ENCODE results near the gene GCSH.

The GCSH gene

DNA sequence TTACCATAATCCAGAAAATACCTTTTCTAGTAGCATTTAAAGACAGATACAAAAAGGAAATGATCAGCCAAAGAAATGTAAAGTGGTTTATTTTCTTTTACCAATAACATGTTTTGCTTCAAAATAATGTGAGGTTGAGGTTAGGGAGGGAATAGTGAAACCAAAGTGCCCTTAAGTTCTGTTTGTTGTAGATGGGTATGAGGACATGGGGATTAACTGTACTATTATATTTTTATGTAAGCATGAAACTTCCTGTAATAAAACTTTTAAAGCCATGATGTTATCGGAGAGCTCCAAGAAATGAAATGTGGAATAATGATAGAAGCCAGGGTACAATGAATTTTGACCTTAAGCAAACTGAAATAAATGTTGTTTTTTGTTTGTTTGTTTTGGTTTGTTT lies 29.0 kb downstream of the GCSH start:
- no peak for DNase-seq (ENCODE audit: extremely low read depth, low read depth)
- TF ChIP-seq, protein P1, sequence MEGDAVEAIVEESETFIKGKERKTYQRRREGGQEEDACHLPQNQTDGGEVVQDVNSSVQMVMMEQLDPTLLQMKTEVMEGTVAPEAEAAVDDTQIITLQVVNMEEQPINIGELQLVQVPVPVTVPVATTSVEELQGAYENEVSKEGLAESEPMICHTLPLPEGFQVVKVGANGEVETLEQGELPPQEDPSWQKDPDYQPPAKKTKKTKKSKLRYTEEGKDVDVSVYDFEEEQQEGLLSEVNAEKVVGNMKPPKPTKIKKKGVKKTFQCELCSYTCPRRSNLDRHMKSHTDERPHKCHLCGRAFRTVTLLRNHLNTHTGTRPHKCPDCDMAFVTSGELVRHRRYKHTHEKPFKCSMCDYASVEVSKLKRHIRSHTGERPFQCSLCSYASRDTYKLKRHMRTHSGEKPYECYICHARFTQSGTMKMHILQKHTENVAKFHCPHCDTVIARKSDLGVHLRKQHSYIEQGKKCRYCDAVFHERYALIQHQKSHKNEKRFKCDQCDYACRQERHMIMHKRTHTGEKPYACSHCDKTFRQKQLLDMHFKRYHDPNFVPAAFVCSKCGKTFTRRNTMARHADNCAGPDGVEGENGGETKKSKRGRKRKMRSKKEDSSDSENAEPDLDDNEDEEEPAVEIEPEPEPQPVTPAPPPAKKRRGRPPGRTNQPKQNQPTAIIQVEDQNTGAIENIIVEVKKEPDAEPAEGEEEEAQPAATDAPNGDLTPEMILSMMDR (IDR thresholded peaks at IDR 0.05; ENCODE audit: low read depth, low read length) = no peak

DNA sequence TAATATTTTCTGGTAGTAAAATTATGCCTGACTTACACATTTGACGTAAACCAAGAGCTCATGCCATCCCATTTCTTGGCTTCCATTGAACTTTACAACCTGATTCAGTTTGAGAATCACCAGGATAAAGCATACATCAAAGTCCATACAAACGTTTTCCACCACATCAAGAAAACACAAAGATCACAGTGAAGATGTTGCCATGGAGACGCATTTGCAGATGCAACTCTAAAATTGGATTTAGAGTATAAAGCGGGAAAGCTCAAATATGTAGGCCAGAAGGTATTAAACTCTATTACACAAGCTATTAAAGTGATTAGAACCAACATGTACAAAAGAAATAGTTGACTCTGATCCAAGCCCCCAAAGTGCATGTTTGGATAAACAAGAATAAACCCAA lies 29.5 kb downstream of the GCSH start:
- TF ChIP-seq, protein P1 (IDR thresholded peaks at IDR 0.05; ENCODE audit: low read depth, low read length) = no peak
- DNase-seq (ENCODE audit: extremely low read depth, low read depth) = no peak

DNA sequence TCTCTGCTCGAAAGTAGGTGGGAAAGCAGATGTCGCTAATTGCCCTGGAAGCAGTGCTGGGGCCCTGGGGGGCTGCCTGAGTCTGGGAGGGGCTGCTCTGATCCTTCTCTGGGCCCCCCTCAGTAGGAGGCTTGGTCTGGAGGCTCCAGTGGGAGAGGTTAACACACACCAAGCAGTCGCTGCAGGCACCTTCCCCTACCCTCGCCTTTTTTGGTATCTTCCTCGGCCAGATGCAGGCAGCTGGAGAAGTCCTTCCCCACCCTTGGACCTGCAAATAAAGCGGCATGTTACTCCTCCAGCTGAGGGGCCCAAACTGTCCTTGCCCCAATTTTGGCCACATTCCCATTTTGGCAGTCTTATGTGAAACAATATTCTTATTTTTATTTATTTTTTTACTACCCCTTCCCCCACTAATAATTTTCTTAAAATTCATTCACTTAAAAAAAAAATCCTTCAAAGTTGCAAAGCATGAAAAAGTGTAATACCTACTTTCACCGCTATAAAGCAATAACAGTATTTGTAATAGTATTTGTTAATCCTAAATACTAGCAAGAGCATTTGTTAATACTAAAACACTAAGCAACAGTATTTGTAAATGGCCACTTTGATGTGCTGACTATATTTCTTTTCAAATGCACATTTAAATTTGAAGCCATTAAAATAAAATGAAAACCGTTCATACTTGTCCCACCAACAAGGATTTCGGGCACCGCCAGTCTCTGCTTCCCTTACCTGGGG lies 34.2 kb downstream of the GCSH start:
- DNase-seq (ENCODE audit: extremely low read depth, low read depth) = no peak
- TF ChIP-seq, protein P1 (IDR thresholded peaks at IDR 0.05; ENCODE audit: low read depth, low read length) = no peak

DNA sequence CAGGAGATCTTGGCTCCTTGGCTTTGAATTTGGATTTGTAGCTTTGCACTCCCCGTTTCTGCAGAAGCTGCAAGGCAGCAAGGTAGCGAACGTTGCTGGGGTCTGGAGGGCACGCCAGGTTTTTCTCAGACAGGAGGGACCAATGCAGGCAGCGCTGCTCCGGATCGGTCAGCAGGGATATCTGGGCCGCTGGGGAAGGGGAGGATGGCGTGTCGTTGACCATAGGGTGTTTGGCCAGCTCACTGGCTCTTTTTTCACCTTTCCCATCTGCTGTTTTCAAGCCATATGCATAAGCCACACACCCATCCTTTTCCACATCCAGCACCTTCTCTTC lies 34.9 kb downstream of the GCSH start:
- TF ChIP-seq, protein P1 (IDR thresholded peaks at IDR 0.05; ENCODE audit: low read depth, low read length) = no peak
- DNase-seq (ENCODE audit: extremely low read depth, low read depth) = no peak

DNA sequence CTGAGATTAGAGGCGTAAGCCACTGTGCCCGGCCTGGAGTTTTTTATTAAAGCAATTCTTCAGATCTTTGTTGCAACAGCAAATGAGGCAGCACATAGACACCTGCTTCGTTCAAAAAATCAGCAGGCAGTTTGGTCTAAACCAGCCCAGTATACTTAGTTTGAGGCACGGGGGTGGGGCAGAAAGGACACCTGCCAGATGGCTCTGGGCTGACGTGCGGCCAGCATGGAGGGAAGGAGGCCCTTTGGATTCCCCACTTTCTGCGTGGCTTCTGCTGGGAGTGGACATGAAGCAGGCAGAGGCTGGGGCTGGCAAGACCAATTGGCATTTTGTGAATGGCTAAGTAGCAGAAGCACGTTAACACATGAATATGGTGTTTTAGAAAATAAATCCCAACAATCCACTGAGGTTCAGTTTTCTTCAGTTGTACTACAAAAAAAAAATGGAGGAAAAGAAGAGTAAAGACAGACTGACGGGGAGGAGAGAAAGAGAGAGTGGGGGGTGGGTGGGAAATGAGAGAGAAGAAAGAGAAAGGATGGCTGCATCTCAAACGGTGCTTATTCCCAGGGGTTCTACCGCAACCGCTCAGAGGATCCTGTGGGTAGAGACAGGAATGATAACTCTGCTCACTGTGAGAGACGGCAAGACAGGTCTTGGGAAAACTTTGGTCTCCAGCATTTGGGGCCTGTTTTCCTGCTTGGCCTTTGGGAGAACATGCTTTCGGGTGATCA lies 35.5 kb downstream of the GCSH start:
- TF ChIP-seq, protein P1 (IDR thresholded peaks at IDR 0.05; ENCODE audit: low read depth, low read length) = no peak
- no peak for DNase-seq (ENCODE audit: extremely low read depth, low read depth)

DNA sequence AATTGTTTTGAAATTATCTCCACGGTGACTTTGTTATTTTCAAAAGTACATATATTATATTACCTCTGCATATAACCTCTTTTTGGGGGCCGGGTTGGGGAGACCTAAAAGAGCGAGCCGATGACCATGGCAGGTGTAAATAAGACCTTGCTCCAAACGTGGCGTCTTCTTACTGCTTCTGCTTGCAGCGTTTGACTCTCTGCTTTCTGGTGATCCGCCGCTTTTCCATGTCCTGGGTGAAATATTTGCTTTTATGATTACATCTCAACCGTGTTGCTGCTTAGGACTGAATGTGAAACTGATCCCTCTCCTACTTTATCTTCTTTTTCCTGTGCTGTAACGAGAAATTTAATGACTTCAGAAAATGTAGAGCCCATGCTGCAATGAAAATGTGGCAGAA lies 42.4 kb downstream of the GCSH start:
- TF ChIP-seq, protein P1 (IDR thresholded peaks at IDR 0.05; ENCODE audit: low read depth, low read length) = no peak

DNA sequence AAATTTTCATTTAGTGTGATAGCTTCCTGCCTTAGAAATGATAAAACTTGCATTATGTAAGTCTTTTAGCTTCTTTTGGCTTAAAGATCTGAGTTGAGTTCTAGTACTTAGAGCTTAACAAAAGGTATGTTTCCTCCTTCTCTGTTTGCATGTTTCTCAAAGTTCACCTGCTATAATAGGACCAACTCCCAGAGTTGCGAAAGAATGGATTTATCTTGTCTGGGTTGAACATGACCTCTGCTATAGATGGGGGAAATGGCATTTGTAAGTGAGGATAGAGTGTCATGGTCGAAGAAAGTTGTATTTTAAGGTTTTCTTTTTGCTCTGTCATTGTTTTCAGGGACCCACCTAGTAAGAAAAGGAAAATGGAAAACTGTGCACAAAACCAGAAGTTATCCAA lies 53.4 kb downstream of the GCSH start:
- no peak for DNase-seq (ENCODE audit: extremely low read depth, low read depth)
- TF ChIP-seq, protein P1 (IDR thresholded peaks at IDR 0.05; ENCODE audit: low read depth, low read length) = no peak

More for the DNA sequence above, 42.4 kb downstream of the GCSH start:
- no peak for DNase-seq (ENCODE audit: extremely low read depth, low read depth)
